Activated gamma-delta T cell treated with Interleukin-2 at 50 U/mL for 16 hours (primary cell): ENCODE measurements around the gene SRP14.
A peak's percentile ranks its signal among the peaks of the same experiment; 100 is the strongest.
"Not testable (repeated sequence)": the region's sequence is repeated elsewhere in the genome, so short reads cannot be mapped to it uniquely, and the experiment has no call there.

ENCODE experiments used
- DNase-seq: peaks from one replicate; pipeline ENCODE4 v3.0.0-alpha.2; 2020

Gene SRP14

GRCh38 chr15:40048926-40049475 lies 10.0 kb upstream of the SRP14 start:
- no peak for DNase-seq

GRCh38 chr15:40048211-40048792 lies 9.3 kb upstream of the SRP14 start:
- peak; percentile 43 for DNase-seq

GRCh38 chr15:40047415-40048210 lies 8.6 kb upstream of the SRP14 start:
- DNase-seq = peak; percentile 49

- no peak for DNase-seq
These were observed 7.9 kb upstream of the SRP14 start for GRCh38 chr15:40046721-40047414.

- no peak for DNase-seq
These were observed 6.7 kb upstream of the SRP14 start for GRCh38 chr15:40045572-40046217.

- DNase-seq = peak; percentile 78
These were observed 6.0 kb upstream of the SRP14 start for GRCh38 chr15:40044717-40045571.

GRCh38 chr15:40043927-40044716 lies 5.1 kb upstream of the SRP14 start:
- no peak for DNase-seq

GRCh38 chr15:40042791-40043320 lies 3.9 kb upstream of the SRP14 start:
- no peak for DNase-seq

GRCh38 chr15:40040770-40041169 lies 1.8 kb upstream of the SRP14 start:
- DNase-seq = no peak

GRCh38 chr15:40040293-40040635 lies 1.3 kb upstream of the SRP14 start:
- DNase-seq = no peak

GRCh38 chr15:40038275-40038637 lies 725 bp downstream of the SRP14 start:
- DNase-seq = no peak

- DNase-seq = no peak
These were observed 1.3 kb downstream of the SRP14 start for GRCh38 chr15:40037721-40038120.

GRCh38 chr15:40035182-40035581 lies 3.8 kb downstream of the SRP14 start:
- DNase-seq = not testable (repeated sequence)

- DNase-seq = no peak
These were observed 4.6 kb downstream of the SRP14 start for GRCh38 chr15:40034186-40034946.

GRCh38 chr15:40032125-40032839 lies 6.7 kb downstream of the SRP14 start:
- no peak for DNase-seq

- no peak for DNase-seq
These were observed 7.7 kb downstream of the SRP14 start for GRCh38 chr15:40031300-40031699.

GRCh38 chr15:40029979-40030893 lies 8.7 kb downstream of the SRP14 start:
- DNase-seq = no peak

GRCh38 chr15:40028853-40029252 lies 10.1 kb downstream of the SRP14 start:
- no peak for DNase-seq

- DNase-seq = no peak
These were observed 10.8 kb downstream of the SRP14 start for GRCh38 chr15:40028193-40028592.
